K562 (cell line): ENCODE measurements around the gene FSCN2. TPM values are rescaled to one million over a fixed set of nuclear protein-coding genes. Genes with fewer than 3 reads are reported as not detected.

Experiments used
- ATAC-seq: fragments of 200-7000 bp; cut with Tn5 transposase; 3 replicates; pipeline ENCODE4 v1.9.1; 2020; ENCODE audit warnings: moderate library complexity
- BruUV-seq: library from RNA; stranded (reverse); fragments of 400-500 nt; replicated peaks from 2 replicates; lab custom pipeline; 2021; lab: Mats Ljungman, UMichigan
- CTCF ChIA-PET: fragments of 300-600 bp; formaldehyde crosslinking; extraction: SDS; loops from one replicate; lab custom pipeline; 2021; ENCODE audit warnings: low intra/inter-chr PET ratio; lab: Yijun Ruan, JAX
- POLR2A ChIA-PET: fragments of 300-600, 350-650 bp; sonication (Branson Sonifier 250); formaldehyde crosslinking; extraction: SDS; loops from one replicate; lab custom pipeline; 2021; ENCODE audit warnings: antibody characterized with exemption, inconsistent platforms; lab: Yijun Ruan, JAX
- DNase-seq, 4 experiments: peaks; one replicate each; pipeline versions ENCODE4 v3.0.0 to v3.0.0-alpha.2; 2011 to 2018; ENCODE audit warnings: low spot score in 3 of 4, mixed read lengths in 3 of 4; ENCODE audit errors: extremely low read depth in 1 of 4
- FAIRE-seq: peaks from 2 replicates; lab custom pipeline; 2011; peaks lifted over from hg19 to GRCh38; lab: Jason Lieb, UNC
- H2AFZ ChIP-seq: 2 replicates; pipeline ENCODE4 v1.6.0; 2011; ENCODE audit warnings: low read depth, low read length, control low read depth, inconsistent platforms
- H3K27ac ChIP-seq: fragments of 200-600 bp; 3 replicates; pipeline ENCODE4 v1.8.0; 2011; ENCODE audit warnings: low read depth, mild to moderate bottlenecking, control low read depth, inconsistent platforms, low read length, moderate library complexity, mixed read lengths; ENCODE audit errors: extremely low read depth
- H3K27me3 ChIP-seq, 2 experiments: fragments of 300-600 bp in 1 of 2; 2 replicates in 1 of 2; 3 replicates in 1 of 2; pipeline versions ENCODE4 v1.6.0 to v1.8.0; 2011; ENCODE audit warnings: inconsistent platforms in 2 of 2, low read length in 2 of 2, mild to moderate bottlenecking in 1 of 2, mixed read lengths in 1 of 2, moderate library complexity in 1 of 2; ENCODE audit not compliant: control insufficient read depth in 2 of 2, insufficient read depth in 2 of 2
- H3K36me3 ChIP-seq: fragments of 300-600 bp; 3 replicates; pipeline ENCODE4 v1.8.0; 2011; ENCODE audit warnings: mild to moderate bottlenecking, low read length, inconsistent platforms; ENCODE audit not compliant: control insufficient read depth, insufficient read depth
- H3K4me1 ChIP-seq, 2 experiments: fragments of 200-600 bp in 1 of 2; replicated peaks in 1 of 2; 2 replicates in 1 of 2; 3 replicates in 1 of 2; pipeline versions ENCODE4 v1.5.1 to v1.8.0; 2011; ENCODE audit warnings: inconsistent platforms in 2 of 2, low read length in 2 of 2, mild to moderate bottlenecking in 1 of 2, mixed read lengths in 1 of 2, moderate library complexity in 1 of 2; ENCODE audit not compliant: control insufficient read depth in 2 of 2, insufficient read depth in 2 of 2
- H3K4me2 ChIP-seq: 2 replicates; pipeline ENCODE4 v1.6.1; 2011; ENCODE audit warnings: low read length, control low read depth, inconsistent platforms, mixed read lengths; ENCODE audit not compliant: insufficient read depth
- H3K4me3 ChIP-seq: fragments of 200-600 bp; sonication (generic), shearing (Covaris generic); 2 replicates; pipeline ENCODE4 v1.5.1; 2016; ENCODE audit warnings: control low read depth, inconsistent platforms
- H3K79me2 ChIP-seq: fragments of 200-600 bp; 3 replicates; pipeline ENCODE4 v1.8.0; 2011; ENCODE audit warnings: low read length, inconsistent platforms; ENCODE audit not compliant: control insufficient read depth, insufficient read depth
- H3K9ac ChIP-seq, 2 experiments: 2 replicates each; pipeline versions ENCODE4 v1.6.0 to v1.6.1; 2011; ENCODE audit warnings: low read depth in 2 of 2, low read length in 2 of 2, control low read depth in 1 of 2, inconsistent platforms in 1 of 2, mild to moderate bottlenecking in 1 of 2, mixed read lengths in 1 of 2; ENCODE audit not compliant: insufficient read depth in 1 of 2
- H3K9me1 ChIP-seq: one replicate; pipeline ENCODE4 v1.6.0; 2011; ENCODE audit warnings: inconsistent platforms, mild to moderate bottlenecking, low read length, moderate library complexity; ENCODE audit not compliant: control insufficient read depth, insufficient read depth
- H3K9me3 ChIP-seq: replicated peaks from 2 replicates; pipeline ENCODE4 v1.5.1; 2011; ENCODE audit warnings: low read depth, low read length, inconsistent platforms; ENCODE audit not compliant: control insufficient read depth, insufficient read depth
- H4K20me1 ChIP-seq: replicated peaks from 2 replicates; pipeline ENCODE4 v1.6.1; 2011; ENCODE audit warnings: low read length, inconsistent platforms, mixed read lengths; ENCODE audit not compliant: control insufficient read depth, insufficient read depth
- CBX5 ChIP-seq: IDR thresholded peaks from 2 replicates; pipeline ENCODE4 v1.6.1; 2014; ENCODE audit warnings: low read depth, borderline replicate concordance
- ELF4 ChIP-seq: fragments of 450-650 bp; formaldehyde crosslinking; IDR thresholded peaks from 2 replicates; pipeline ENCODE4 v1.4.0; 2022; ENCODE audit warnings: missing genetic modification characterization
- POLR2A ChIP-seq: fragments of 450-650 bp; conservative IDR thresholded peaks from 2 replicates; pipeline ENCODE4 v1.6.1; 2016
- SUPT5H ChIP-seq: fragments of 450-650 bp; IDR thresholded peaks from 2 replicates; pipeline ENCODE4 v1.6.1; 2016
- THRB ChIP-seq: fragments of 450-650 bp; formaldehyde crosslinking; conservative IDR thresholded peaks from 2 replicates; pipeline ENCODE4 v1.4.0; 2022; ENCODE audit warnings: mild to moderate bottlenecking, missing genetic modification characterization
- ZKSCAN1 ChIP-seq: fragments of 150-350 bp; IDR thresholded peaks from 2 replicates; pipeline ENCODE4 v1.6.1; 2016; ENCODE audit warnings: low read depth, low read length
- WGBS: fragments of 100-300 bp; shearing (Covaris generic); methylation state at CpG from one replicate; pipeline ENCODE4 v1.1.6; 2016; ENCODE audit warnings: low coverage, mixed read lengths; ENCODE audit not compliant: insufficient coverage; ENCODE audit errors: missing lambda C conversion rate; 5-methylcytosine and 5-hydroxymethylcytosine counted together
- in situ Hi-C: fragments of 300-500 bp; cut with MboI; formaldehyde crosslinking; loops from 4 replicates; pipeline ENCODE4 v1.15.0; 2018; ENCODE audit warnings: inconsistent platforms, mixed read lengths
- intact Hi-C: fragments of 100-400 bp; cut with micrococcal nuclease; formaldehyde crosslinking; loops from 2 replicates; pipeline ENCODE4 v1.14.2; 2022
- polyA plus RNA-seq, 8 experiments: library from polyadenylated mRNA; depleted of rRNA in 4 of 8; stranded (reverse) in 5 of 8; unstranded in 3 of 8; fragments of >200 nt; fragmentation: Nextera tagmentation in 2 of 8; fragmentation: Illumina TruSeq in 1 of 8; extraction: Ambion mirVana in 2 of 8; extraction: Trizol in 1 of 8; gene quantifications; 2 replicates each; pipeline versions ENCODE4 v1.2.1 to v1.2.3, GENCODE V29; 2011 to 2014; ENCODE audit warnings: inconsistent platforms in 1 of 8, missing spikeins in 1 of 8
- total RNA-seq, 7 experiments: library from RNA; depleted of rRNA in 6 of 7; stranded (reverse); fragments of >200 nt in 6 of 7; fragmentation: Illumina TruSeq in 2 of 7; extraction: Trizol in 2 of 7; gene quantifications; 2 replicates each; pipeline versions ENCODE4 v1.2.1 to v1.2.3, GENCODE V29; 2011 to 2021; ENCODE audit warnings: low replicate concordance in 1 of 7

FSCN2 gene
- total and polyA plus RNA-seq, 9 of the 15 experiments (the other 6 are each of a cell fraction or from before 2014, with no cell fraction given) = 0.08 TPM; not detected in 8

DNA sequence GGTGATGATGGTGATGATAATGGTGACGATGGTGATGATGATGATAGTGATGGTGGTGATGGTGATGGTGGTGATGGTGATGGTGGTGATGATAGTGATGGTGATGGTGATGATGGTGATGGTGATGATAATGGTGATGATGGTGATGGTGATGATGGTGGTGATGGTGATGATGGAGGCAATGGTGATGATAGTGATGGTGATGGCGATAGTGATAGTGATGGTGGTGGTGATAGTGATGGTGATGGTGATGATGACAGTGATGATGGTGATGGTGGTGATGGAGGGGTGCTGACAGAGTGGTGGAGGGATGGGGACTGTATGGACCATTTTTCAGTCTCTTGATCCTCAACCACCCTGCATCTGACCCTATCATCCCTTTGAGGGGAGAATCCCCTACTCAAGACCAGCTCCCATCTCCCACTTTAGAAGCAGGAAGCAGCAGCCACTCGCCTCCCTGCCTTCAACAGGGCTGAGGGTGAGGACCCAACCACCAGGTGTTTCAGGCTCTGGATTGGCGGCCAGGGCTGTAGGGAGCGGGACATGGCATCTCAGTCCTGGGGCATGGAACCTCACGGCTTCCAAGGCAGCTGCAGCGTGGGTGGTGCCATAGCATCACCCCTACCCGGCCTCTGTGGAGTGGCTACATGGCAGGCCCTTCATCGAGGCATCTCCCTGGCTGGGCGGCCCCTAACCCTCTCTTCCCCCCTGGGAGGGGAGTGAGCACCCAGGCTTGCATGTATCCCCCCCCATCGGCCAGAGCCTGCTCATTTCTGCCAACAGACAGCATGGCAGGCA is 4.5 kb downstream of the FSCN2 start (continued):
- peak; percentile 77; the same call in 1 of the 2 replicates for TF ChIP-seq THRB (CRISPR knock-in tag)
- no peak for TF ChIP-seq ZKSCAN1
- 0 out of 2 replicates have a peak, but pooled peaks have one; percentile 26 for TF ChIP-seq ELF4 (CRISPR knock-in tag)
- peak; percentile 51; the same call in 1 of the 2 replicates for TF ChIP-seq SUPT5H

- POLR2A ChIA-PET = interaction anchor here (0.7 to 1.8 kb wide), 3 partner anchors 9 to 59 kb away, joined by 3 to 6 read pairs (median 3); no protein-coding TSS in a partner anchor
- in situ Hi-C loops = no loop called here
Measured at GRCh38 chr17:81533339-81534141, 5.4 kb downstream of the FSCN2 start.

More at GRCh38 chr17:81533339-81534141, 5.4 kb downstream of the FSCN2 start:
- intact Hi-C loops = no loop called here
- TF ChIP-seq CBX5 = no peak
- TF ChIP-seq POLR2A = peak; percentile 29; the same call in 1 of the 2 replicates
- peaks cover 13% of the 10 kb centered on the region; the same call in 1 of the 2 replicates for H4K20me1 ChIP-seq
- no peak overlapping the region for H3K4me2 ChIP-seq
- peaks cover 0 to 53% of the 10 kb centered on the region in 2 experiments; a peak in 2 of 5 replicates for H3K4me1 ChIP-seq
- peaks cover 4% of the 10 kb centered on the region for H3K9me1 ChIP-seq
- H2AFZ ChIP-seq = no peak overlapping the region
- no peaks in the 10 kb centered on the region for H3K79me2 ChIP-seq
- 0 out of 2 replicates have a peak, but pooled peaks cover 2% of the 10 kb centered on the region for H3K9me3 ChIP-seq
- H3K9ac ChIP-seq = peak overlapping the region in 1 of 2 experiments; percentile 68; a peak in 1 of 4 replicates
- H3K36me3 ChIP-seq = peaks cover 7% of the 10 kb centered on the region; the same call in 1 of the 3 replicates
- H3K27me3 ChIP-seq = 0 out of 5 replicates have a peak, but pooled peaks cover 0 to 5% of the 10 kb centered on the region in 2 experiments
- no peak overlapping the region for H3K27ac ChIP-seq
- ATAC-seq = no peak
- WGBS = 40% methylated on average over 21 of the region's 21 CpGs
- H3K4me3 ChIP-seq = no peak overlapping the region
- no peak for FAIRE-seq
- no TSS peak for BruUV-seq
- CTCF ChIA-PET = no interaction called here
- no peak for DNase-seq
